HepG2 (cell line): Measurements from ENCODE around the gene LDLRAD4. TPM values are rescaled to one million over a fixed set of nuclear protein-coding genes. Genes with fewer than 3 reads are reported as not detected.

Source experiments
- ATAC-seq: fragments of 200-7000 bp; cut with Tn5 transposase; 3 replicates; pipeline ENCODE4 v1.9.1; 2020; ENCODE audit warnings: mild to moderate bottlenecking, moderate library complexity
- BruUV-seq: library from RNA; stranded (reverse); fragments of 400-500 nt; replicated peaks from 2 replicates; lab custom pipeline; 2021; lab: Mats Ljungman, UMichigan
- CTCF ChIA-PET: fragments of 300-600 bp; formaldehyde crosslinking; extraction: SDS; loops from one replicate; lab custom pipeline; 2021; ENCODE audit warnings: low total read pairs, inconsistent platforms, low intra/inter-chr PET ratio; lab: Yijun Ruan, JAX
- POLR2A ChIA-PET: fragments of 350-600 bp; sonication (Branson Sonifier 250); formaldehyde crosslinking; loops from one replicate; lab custom pipeline; 2020; ENCODE audit warnings: antibody characterized with exemption, inconsistent platforms; lab: Yijun Ruan, JAX
- DNase-seq: peaks from one replicate; pipeline ENCODE4 v3.0.0-alpha.2; 2015; ENCODE audit warnings: low spot score
- FAIRE-seq: peaks from 3 replicates; lab custom pipeline; 2011; peaks lifted over from hg19 to GRCh38; lab: Jason Lieb, UNC
- H2AFZ ChIP-seq: one replicate; pipeline ENCODE4 v1.6.1; 2011; ENCODE audit warnings: low read length, inconsistent platforms
- H3K27ac ChIP-seq: fragments of 300-600 bp; 3 replicates; pipeline ENCODE4 v1.8.0; 2011; ENCODE audit warnings: mixed run types, mild to moderate bottlenecking, mixed read lengths, low read length, inconsistent platforms; ENCODE audit not compliant: insufficient read depth; ENCODE audit errors: extremely low read length
- H3K27me3 ChIP-seq, 2 experiments: fragments of 200-600 bp in 1 of 2; 2 replicates in 1 of 2; 3 replicates in 1 of 2; pipeline versions ENCODE4 v1.6.0 to v1.8.0; 2011; ENCODE audit warnings: low read length in 2 of 2, mild to moderate bottlenecking in 2 of 2, moderate library complexity in 2 of 2, inconsistent platforms in 1 of 2; ENCODE audit not compliant: insufficient read depth in 2 of 2, control insufficient read depth in 1 of 2
- H3K36me3 ChIP-seq, 2 experiments: fragments of 200-600 bp in 1 of 2; replicated peaks in 1 of 2; 2 replicates in 1 of 2; 3 replicates in 1 of 2; pipeline versions ENCODE4 v1.5.1 to v1.8.0; 2011; ENCODE audit warnings: low read length in 2 of 2, inconsistent platforms in 1 of 2; ENCODE audit not compliant: insufficient read depth in 2 of 2, control insufficient read depth in 1 of 2
- H3K4me1 ChIP-seq: 2 replicates; pipeline ENCODE4 v1.5.1; 2012; ENCODE audit warnings: low read length, inconsistent platforms; ENCODE audit not compliant: insufficient read depth
- H3K4me2 ChIP-seq: 2 replicates; pipeline ENCODE4 v1.6.0; 2011; ENCODE audit warnings: low read depth, low read length, inconsistent platforms
- H3K4me3 ChIP-seq, 3 experiments: fragments of 200-600 bp in 1 of 3; sonication (generic), shearing (Covaris generic) in 1 of 3; replicated peaks in 1 of 3; 2 replicates each; pipeline ENCODE4 v1.5.1; 2011 to 2016; ENCODE audit warnings: low read length in 3 of 3, inconsistent platforms in 2 of 3, low read depth in 2 of 3, mild to moderate bottlenecking in 2 of 3, control low read depth in 1 of 3, mixed read lengths in 1 of 3; ENCODE audit not compliant: insufficient read depth in 1 of 3
- H3K79me2 ChIP-seq: one replicate; pipeline ENCODE4 v1.6.1; 2011; ENCODE audit warnings: low read length, inconsistent platforms; ENCODE audit not compliant: insufficient read depth
- H3K9ac ChIP-seq: 2 replicates; pipeline ENCODE4 v1.6.0; 2011; ENCODE audit warnings: mild to moderate bottlenecking, low read depth, low read length, inconsistent platforms; ENCODE audit not compliant: insufficient read depth
- H3K9me3 ChIP-seq: 2 replicates; pipeline ENCODE4 v1.5.1; 2012; ENCODE audit warnings: mild to moderate bottlenecking, low read length
- H4K20me1 ChIP-seq: 2 replicates; pipeline ENCODE4 v1.6.0; 2011; ENCODE audit warnings: inconsistent platforms, mild to moderate bottlenecking, low read length, moderate library complexity; ENCODE audit not compliant: insufficient read depth
- EEA1 ChIP-seq: sonication (generic); formaldehyde crosslinking; IDR thresholded peaks from 2 replicates; pipeline ENCODE4 v1.5.1; 2020; ENCODE audit warnings: mild to moderate bottlenecking, missing genetic modification reagents, borderline replicate concordance
- FOXM1 ChIP-seq: sonication (generic); formaldehyde crosslinking; IDR thresholded peaks from 2 replicates; pipeline ENCODE4 v1.5.0; 2020; ENCODE audit warnings: missing genetic modification reagents
- ISX ChIP-seq: sonication (generic); formaldehyde crosslinking; conservative IDR thresholded peaks from 2 replicates; pipeline ENCODE4 v1.5.0; 2020; ENCODE audit warnings: missing genetic modification reagents
- PRDM15 ChIP-seq: sonication (generic); formaldehyde crosslinking; IDR thresholded peaks from 2 replicates; pipeline ENCODE4 v1.4.0; 2020; ENCODE audit warnings: missing genetic modification reagents
- STAT5B ChIP-seq: sonication (generic); formaldehyde crosslinking; IDR thresholded peaks from 2 replicates; pipeline ENCODE4 v1.4.0; 2020; ENCODE audit warnings: missing genetic modification reagents
- TBL1XR1 ChIP-seq: fragments of 150-350 bp; IDR thresholded peaks from 2 replicates; pipeline ENCODE4 v1.6.1; 2014; ENCODE audit warnings: borderline replicate concordance, low read length; ENCODE audit not compliant: partially characterized antibody
- ZNF333 ChIP-seq: sonication (generic); formaldehyde crosslinking; IDR thresholded peaks from 2 replicates; pipeline ENCODE4 v1.4.0; 2020; ENCODE audit warnings: mild to moderate bottlenecking, missing genetic modification reagents, borderline replicate concordance
- ZNF496 ChIP-seq: sonication (generic); formaldehyde crosslinking; IDR thresholded peaks from 2 replicates; pipeline ENCODE4 v1.8.1; 2023; ENCODE audit warnings: mild to moderate bottlenecking, moderate library complexity, missing genetic modification reagents; ENCODE audit not compliant: insufficient replicate concordance
- ZNF749 ChIP-seq: sonication (generic); formaldehyde crosslinking; IDR thresholded peaks from 2 replicates; pipeline ENCODE4 v1.8.0; 2022; ENCODE audit warnings: mild to moderate bottlenecking, missing genetic modification reagents, moderate library complexity, borderline replicate concordance
- WGBS: methylation state at CpG from one replicate; pipeline ENCODE4 v1.1.6; 2017; ENCODE audit warnings: low lambda C conversion rate; 5-methylcytosine and 5-hydroxymethylcytosine counted together
- in situ Hi-C: cut with HindIII; loops from 2 replicates; pipeline ENCODE4 v1.10.0; 2017; ENCODE audit warnings: low pct_unique_long_range_greater_than_20kb; ENCODE audit not compliant: extremely low pct_ligation_motif_present
- intact Hi-C: fragments of 100-400 bp; cut with micrococcal nuclease; formaldehyde crosslinking; loops from one replicate; pipeline ENCODE4 v1.10.0; 2022; ENCODE audit not compliant: unreplicated experiment
- polyA plus RNA-seq, 8 experiments: library from polyadenylated mRNA; depleted of rRNA in 3 of 8; stranded (reverse) in 7 of 8; unstranded in 1 of 8; fragments of >200 nt; fragmentation: Illumina TruSeq in 4 of 8; extraction: Trizol in 4 of 8; gene quantifications; 2 replicates each; pipeline versions ENCODE4 v1.2.1 to v1.2.3, GENCODE V29; 2011 to 2016; ENCODE audit warnings: low read depth in 4 of 8, missing spikeins in 1 of 8, mixed read lengths in 1 of 8; ENCODE audit not compliant: insufficient read depth in 1 of 8
- total RNA-seq, 5 experiments: library from RNA; depleted of rRNA; stranded (reverse); fragments of >200 nt; fragmentation: Illumina TruSeq; extraction: Trizol; gene quantifications; 2 replicates each; pipeline ENCODE4 v1.2.3, GENCODE V29; 2016; ENCODE audit warnings: low read depth in 1 of 5
- TF ChIP-seq, protein P1 (sequence below): IDR thresholded peaks from 2 replicates; pipeline ENCODE4 v1.6.1; 2018; ENCODE audit warnings: missing genetic modification reagents
- TF ChIP-seq, protein P2 (sequence below): sonication (generic); formaldehyde crosslinking; IDR thresholded peaks from 2 replicates; pipeline ENCODE4 v1.4.0; 2020; ENCODE audit warnings: missing genetic modification reagents
- TF ChIP-seq, protein P3 (sequence below): sonication (generic); formaldehyde crosslinking; IDR thresholded peaks from 2 replicates; pipeline ENCODE4 v1.5.1; 2020; ENCODE audit warnings: mild to moderate bottlenecking, missing genetic modification reagents, moderate library complexity
- TF ChIP-seq, protein P4 (sequence below): sonication (generic); formaldehyde crosslinking; IDR thresholded peaks from 2 replicates; pipeline ENCODE4 v1.4.0; 2020; ENCODE audit warnings: mild to moderate bottlenecking, missing genetic modification reagents

Gene LDLRAD4
- total and polyA plus RNA-seq, 2 of the 13 experiments (the other 11 are each of a cell fraction or from before 2014, with no cell fraction given): 13.6 to 20.9 TPM

GRCh38 chr18:13381331-13381730, 162.8 kb downstream of the LDLRAD4 start:
- no peak for ATAC-seq
- DNase-seq: no peak
- H3K9me3 ChIP-seq: no peaks in the 10 kb centered on the region
- ChIA-PET POLR2A (no interaction called here), CTCF (no interaction called here)
- no peak overlapping the region for H3K27ac ChIP-seq
- H3K27me3 ChIP-seq: no peaks in the 10 kb centered on the region
- no peaks in the 10 kb centered on the region for H3K79me2 ChIP-seq
- H3K4me3 ChIP-seq: no peak overlapping the region
- in situ Hi-C loops (no loop called here), intact Hi-C loops (no loop called here)
- no peak overlapping the region for H2AFZ ChIP-seq
- no peak for FAIRE-seq
- H3K4me2 ChIP-seq: no peak overlapping the region
- 90% methylated on average over 9 of the region's 9 CpGs for WGBS
- peaks cover 9% of the 10 kb centered on the region; the same call in 1 of the 2 replicates for H3K4me1 ChIP-seq
- no TSS peak for BruUV-seq
- no peak overlapping the region for H3K9ac ChIP-seq
- H4K20me1 ChIP-seq: no peaks in the 10 kb centered on the region
- no peaks in the 10 kb centered on the region for H3K36me3 ChIP-seq
- TF ChIP-seq PRDM15 (CRISPR knock-in tag) (no peak), EEA1 (CRISPR knock-in tag) (no peak), FOXM1 (CRISPR knock-in tag) (no peak), ISX (CRISPR knock-in tag) (no peak), ZNF333 (no peak), ZNF749 (no peak), TBL1XR1 (no peak), ZNF496 (CRISPR knock-in tag) (no peak), STAT5B (CRISPR knock-in tag) (no peak)
- TF ChIP-seq, protein P1, sequence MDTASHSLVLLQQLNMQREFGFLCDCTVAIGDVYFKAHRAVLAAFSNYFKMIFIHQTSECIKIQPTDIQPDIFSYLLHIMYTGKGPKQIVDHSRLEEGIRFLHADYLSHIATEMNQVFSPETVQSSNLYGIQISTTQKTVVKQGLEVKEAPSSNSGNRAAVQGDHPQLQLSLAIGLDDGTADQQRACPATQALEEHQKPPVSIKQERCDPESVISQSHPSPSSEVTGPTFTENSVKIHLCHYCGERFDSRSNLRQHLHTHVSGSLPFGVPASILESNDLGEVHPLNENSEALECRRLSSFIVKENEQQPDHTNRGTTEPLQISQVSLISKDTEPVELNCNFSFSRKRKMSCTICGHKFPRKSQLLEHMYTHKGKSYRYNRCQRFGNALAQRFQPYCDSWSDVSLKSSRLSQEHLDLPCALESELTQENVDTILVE (CRISPR knock-in tag): no peak
- TF ChIP-seq, protein P2, sequence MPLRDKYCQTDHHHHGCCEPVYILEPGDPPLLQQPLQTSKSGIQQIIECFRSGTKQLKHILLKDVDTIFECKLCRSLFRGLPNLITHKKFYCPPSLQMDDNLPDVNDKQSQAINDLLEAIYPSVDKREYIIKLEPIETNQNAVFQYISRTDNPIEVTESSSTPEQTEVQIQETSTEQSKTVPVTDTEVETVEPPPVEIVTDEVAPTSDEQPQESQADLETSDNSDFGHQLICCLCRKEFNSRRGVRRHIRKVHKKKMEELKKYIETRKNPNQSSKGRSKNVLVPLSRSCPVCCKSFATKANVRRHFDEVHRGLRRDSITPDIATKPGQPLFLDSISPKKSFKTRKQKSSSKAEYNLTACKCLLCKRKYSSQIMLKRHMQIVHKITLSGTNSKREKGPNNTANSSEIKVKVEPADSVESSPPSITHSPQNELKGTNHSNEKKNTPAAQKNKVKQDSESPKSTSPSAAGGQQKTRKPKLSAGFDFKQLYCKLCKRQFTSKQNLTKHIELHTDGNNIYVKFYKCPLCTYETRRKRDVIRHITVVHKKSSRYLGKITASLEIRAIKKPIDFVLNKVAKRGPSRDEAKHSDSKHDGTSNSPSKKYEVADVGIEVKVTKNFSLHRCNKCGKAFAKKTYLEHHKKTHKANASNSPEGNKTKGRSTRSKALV (CRISPR knock-in tag): no peak
- TF ChIP-seq, protein P3, sequence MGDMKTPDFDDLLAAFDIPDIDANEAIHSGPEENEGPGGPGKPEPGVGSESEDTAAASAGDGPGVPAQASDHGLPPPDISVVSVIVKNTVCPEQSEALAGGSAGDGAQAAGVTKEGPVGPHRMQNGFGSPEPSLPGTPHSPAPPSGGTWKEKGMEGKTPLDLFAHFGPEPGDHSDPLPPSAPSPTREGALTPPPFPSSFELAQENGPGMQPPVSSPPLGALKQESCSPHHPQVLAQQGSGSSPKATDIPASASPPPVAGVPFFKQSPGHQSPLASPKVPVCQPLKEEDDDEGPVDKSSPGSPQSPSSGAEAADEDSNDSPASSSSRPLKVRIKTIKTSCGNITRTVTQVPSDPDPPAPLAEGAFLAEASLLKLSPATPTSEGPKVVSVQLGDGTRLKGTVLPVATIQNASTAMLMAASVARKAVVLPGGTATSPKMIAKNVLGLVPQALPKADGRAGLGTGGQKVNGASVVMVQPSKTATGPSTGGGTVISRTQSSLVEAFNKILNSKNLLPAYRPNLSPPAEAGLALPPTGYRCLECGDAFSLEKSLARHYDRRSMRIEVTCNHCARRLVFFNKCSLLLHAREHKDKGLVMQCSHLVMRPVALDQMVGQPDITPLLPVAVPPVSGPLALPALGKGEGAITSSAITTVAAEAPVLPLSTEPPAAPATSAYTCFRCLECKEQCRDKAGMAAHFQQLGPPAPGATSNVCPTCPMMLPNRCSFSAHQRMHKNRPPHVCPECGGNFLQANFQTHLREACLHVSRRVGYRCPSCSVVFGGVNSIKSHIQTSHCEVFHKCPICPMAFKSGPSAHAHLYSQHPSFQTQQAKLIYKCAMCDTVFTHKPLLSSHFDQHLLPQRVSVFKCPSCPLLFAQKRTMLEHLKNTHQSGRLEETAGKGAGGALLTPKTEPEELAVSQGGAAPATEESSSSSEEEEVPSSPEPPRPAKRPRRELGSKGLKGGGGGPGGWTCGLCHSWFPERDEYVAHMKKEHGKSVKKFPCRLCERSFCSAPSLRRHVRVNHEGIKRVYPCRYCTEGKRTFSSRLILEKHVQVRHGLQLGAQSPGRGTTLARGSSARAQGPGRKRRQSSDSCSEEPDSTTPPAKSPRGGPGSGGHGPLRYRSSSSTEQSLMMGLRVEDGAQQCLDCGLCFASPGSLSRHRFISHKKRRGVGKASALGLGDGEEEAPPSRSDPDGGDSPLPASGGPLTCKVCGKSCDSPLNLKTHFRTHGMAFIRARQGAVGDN (CRISPR knock-in tag): no peak
- TF ChIP-seq, protein P4, sequence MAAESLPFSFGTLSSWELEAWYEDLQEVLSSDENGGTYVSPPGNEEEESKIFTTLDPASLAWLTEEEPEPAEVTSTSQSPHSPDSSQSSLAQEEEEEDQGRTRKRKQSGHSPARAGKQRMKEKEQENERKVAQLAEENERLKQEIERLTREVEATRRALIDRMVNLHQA (CRISPR knock-in tag): no peak
